Measurements from ENCODE around the gene CRACR2A.

GRCh38 chr12:3603576-3603975, 149.3 kb downstream of the CRACR2A start:
- TF ChIP-seq CTCF (IDR thresholded peaks at IDR 0.05) (no peak), POLR2A (IDR thresholded peaks at IDR 0.05) (no peak)
